ENCODE results near the gene RALY.

- TF ChIP-seq CTCF (IDR thresholded peaks at IDR 0.05; ENCODE audit: extremely low read depth in 1 of 2, insufficient read depth in 1 of 2, low read depth in 1 of 2, low read length in 2 of 2) (peak; percentile 61 to 76), FOS (IDR thresholded peaks at IDR 0.05; ENCODE audit: borderline replicate concordance, insufficient read depth, low read length) (no peak), POLR2A (IDR thresholded peaks at IDR 0.05; ENCODE audit: low read depth, low read length) (no peak), EZH2 (IDR thresholded peaks at IDR 0.05; ENCODE audit: borderline replicate concordance, low read depth, low read length, severe bottlenecking) (no peak), MYC (IDR thresholded peaks at IDR 0.05; ENCODE audit: low read depth, low read length) (no peak), POLR2AphosphoS5 (IDR thresholded peaks at IDR 0.05; ENCODE audit: insufficient read depth, low read depth, low read length) (no peak), MAX (IDR thresholded peaks at IDR 0.05; ENCODE audit: insufficient read depth, insufficient read length) (no peak), JUN (IDR thresholded peaks at IDR 0.05; ENCODE audit: borderline replicate concordance, insufficient read depth, insufficient read length, low read depth) (no peak), GATA2 (IDR thresholded peaks at IDR 0.05; ENCODE audit: insufficient read depth, insufficient read length, low read depth, low read length) (no peak)
Observed at GRCh38 chr20:34129518-34130162, 135.9 kb downstream of the RALY start.

All from endothelial cell of umbilical vein (primary cell).